HCT116 (cell line): ENCODE measurements around the gene FOXQ1. TPM values are rescaled to one million over a fixed set of nuclear protein-coding genes. Genes with fewer than 3 reads are reported as not detected.

ENCODE experiments used
- ATAC-seq: fragments of 200-7000 bp; cut with Tn5 transposase; 2 replicates; pipeline ENCODE4 v1.9.1; 2020; ENCODE audit warnings: mild to moderate bottlenecking, moderate library complexity
- BruUV-seq: library from RNA; stranded (reverse); fragments of 400-500 nt; replicated peaks from 2 replicates; lab custom pipeline; 2021; lab: Mats Ljungman, UMichigan
- CTCF ChIA-PET: fragments of 300-600 bp; sonication (Branson Sonifier 250); formaldehyde crosslinking; loops from one replicate; lab custom pipeline; 2021; ENCODE audit warnings: antibody characterized with exemption; lab: Charles Lee
- POLR2A ChIA-PET: fragments of 300-600, 350-600 bp; sonication (Branson Sonifier 250); formaldehyde crosslinking; loops from one replicate; lab custom pipeline; 2021; ENCODE audit warnings: antibody characterized with exemption; lab: Charles Lee
- RAD21 ChIA-PET, 2 experiments: fragments of 300-600 bp; sonication (Branson Sonifier 250); formaldehyde crosslinking; loops; one replicate each; lab custom pipeline; 2023; ENCODE audit warnings: low total read pairs in 2 of 2; ENCODE audit not compliant: uncharacterized antibody in 2 of 2, unreplicated experiment in 2 of 2, low non-redundant PET in 1 of 2; lab: Charles Lee
- DNase-seq: peaks from one replicate; pipeline ENCODE4 v3.0.0-alpha.2; 2010; ENCODE audit warnings: low read depth, low spot score
- H2AFZ ChIP-seq: fragments of 200-600 bp; shearing (Covaris generic), sonication (generic); 2 replicates; pipeline ENCODE4 v1.6.1; 2017; ENCODE audit warnings: low read depth, mixed run types, mixed read lengths, antibody characterized with exemption, low read length; ENCODE audit not compliant: poor library complexity, severe bottlenecking
- H3K27ac ChIP-seq: 2 replicates; pipeline ENCODE4 v1.5.1; 2012; ENCODE audit warnings: low read depth, low read length
- H3K27me3 ChIP-seq: fragments of 200-600 bp; sonication (generic); 2 replicates; pipeline ENCODE4 v1.6.1; 2016; ENCODE audit warnings: mixed run types, low read length, mixed read lengths; ENCODE audit not compliant: insufficient read depth
- H3K36me3 ChIP-seq, 2 experiments: fragments of 200-500 bp in 1 of 2; fragments of 200-600 bp in 1 of 2; sonication (Bioruptor generic) in 1 of 2; sonication (generic) in 1 of 2; 2 replicates each; pipeline versions ENCODE4 v1.5.1 to v1.6.1; 2014 to 2016; ENCODE audit warnings: low read length in 2 of 2, inconsistent platforms in 1 of 2, mixed read lengths in 1 of 2, mixed run types in 1 of 2; ENCODE audit not compliant: insufficient read depth in 2 of 2, control insufficient read depth in 1 of 2
- H3K4me1 ChIP-seq, 2 experiments: fragments of 200-600 bp in 1 of 2; sonication (generic) in 1 of 2; 2 replicates each; pipeline versions ENCODE4 v1.5.1 to v1.6.1; 2012 to 2017; ENCODE audit warnings: low read length in 2 of 2, inconsistent platforms in 1 of 2, mild to moderate bottlenecking in 1 of 2, mixed read lengths in 1 of 2, mixed run types in 1 of 2, moderate library complexity in 1 of 2; ENCODE audit not compliant: insufficient read depth in 2 of 2, control insufficient read depth in 1 of 2
- H3K4me2 ChIP-seq: fragments of 200-600 bp; sonication (generic); 2 replicates; pipeline ENCODE4 v1.6.1; 2017; ENCODE audit warnings: mixed run types, low read length, mixed read lengths
- H3K4me3 ChIP-seq, 2 experiments: fragments of 200-600 bp in 1 of 2; sonication (generic) in 1 of 2; replicated peaks in 1 of 2; 2 replicates each; pipeline ENCODE4 v1.5.1; 2011 to 2016; ENCODE audit warnings: low read length in 2 of 2, control low read depth in 1 of 2, low read depth in 1 of 2, mild to moderate bottlenecking in 1 of 2, mixed read lengths in 1 of 2, mixed run types in 1 of 2
- H3K79me2 ChIP-seq: fragments of 200-600 bp; sonication (generic); 2 replicates; pipeline ENCODE4 v1.6.1; 2017; ENCODE audit warnings: mild to moderate bottlenecking, mixed run types, low read length, moderate library complexity, mixed read lengths; ENCODE audit not compliant: insufficient read depth
- H3K9ac ChIP-seq: fragments of 200-600 bp; sonication (generic); 2 replicates; pipeline ENCODE4 v1.6.1; 2016; ENCODE audit warnings: low read length, mixed read lengths
- H3K9me2 ChIP-seq: fragments of 200-600 bp; sonication (generic), shearing (Covaris generic); 2 replicates; pipeline ENCODE4 v1.6.1; 2017; ENCODE audit warnings: mixed run types, mild to moderate bottlenecking, moderate library complexity; ENCODE audit not compliant: insufficient read depth
- H3K9me3 ChIP-seq, 2 experiments: fragments of 200-500 bp in 1 of 2; fragments of 200-600 bp in 1 of 2; sonication (Bioruptor generic) in 1 of 2; sonication (generic) in 1 of 2; 2 replicates each; pipeline ENCODE4 v1.6.1; 2014 to 2017; ENCODE audit warnings: low read length in 2 of 2, mixed read lengths in 2 of 2, inconsistent platforms in 1 of 2, low read depth in 1 of 2, mild to moderate bottlenecking in 1 of 2, mixed run types in 1 of 2, moderate library complexity in 1 of 2; ENCODE audit not compliant: control insufficient read depth in 1 of 2, insufficient read depth in 1 of 2
- H4K20me1 ChIP-seq: fragments of 200-600 bp; sonication (generic), shearing (Covaris generic); 2 replicates; pipeline ENCODE4 v1.6.1; 2017; ENCODE audit warnings: mixed run types, mild to moderate bottlenecking, moderate library complexity; ENCODE audit not compliant: insufficient read depth
- ATF3 ChIP-seq: IDR thresholded peaks from 2 replicates; pipeline ENCODE4 v1.6.1; 2012
- CBX3 ChIP-seq: IDR thresholded peaks from 2 replicates; pipeline ENCODE4 v1.6.1; 2012; ENCODE audit warnings: low read depth
- CEBPB ChIP-seq: IDR thresholded peaks from 2 replicates; pipeline ENCODE4 v1.6.1; 2012; ENCODE audit warnings: low read depth
- CTCF ChIP-seq, 3 experiments: fragments of 200-600 bp in 1 of 3; sonication (generic) in 1 of 3; IDR thresholded peaks in 2 of 3; conservative IDR thresholded peaks in 1 of 3; 2 replicates each; pipeline ENCODE4 v1.5.1; 2012 to 2017; ENCODE audit warnings: low read depth in 2 of 3, low read length in 2 of 3, antibody characterized with exemption in 1 of 3, borderline replicate concordance in 1 of 3, control low read depth in 1 of 3, mild to moderate bottlenecking in 1 of 3, mixed read lengths in 1 of 3, mixed run types in 1 of 3, moderate library complexity in 1 of 3; ENCODE audit not compliant: insufficient read depth in 1 of 3
- EGR1 ChIP-seq: IDR thresholded peaks from 2 replicates; pipeline ENCODE4 v1.6.1; 2012; ENCODE audit warnings: low read depth
- ELF1 ChIP-seq: IDR thresholded peaks from 2 replicates; pipeline ENCODE4 v1.6.1; 2012; ENCODE audit warnings: low read depth, borderline replicate concordance
- EZH2 ChIP-seq: fragments of 200-600 bp; sonication (generic); IDR thresholded peaks from 2 replicates; pipeline ENCODE4 v1.6.1; 2017; ENCODE audit warnings: antibody characterized with exemption, mixed run types
- EZH2phosphoT487 ChIP-seq: fragments of 200-600 bp; IDR thresholded peaks from 2 replicates; pipeline ENCODE4 v1.6.1; 2018; ENCODE audit warnings: antibody characterized with exemption, borderline replicate concordance
- FOSL1 ChIP-seq: IDR thresholded peaks from 2 replicates; pipeline ENCODE4 v1.6.1; 2012; ENCODE audit warnings: low read depth
- JUND ChIP-seq: IDR thresholded peaks from 2 replicates; pipeline ENCODE4 v1.6.1; 2012
- POLR2AphosphoS5 ChIP-seq: IDR thresholded peaks from 2 replicates; pipeline ENCODE4 v1.6.1; 2011; ENCODE audit warnings: mild to moderate bottlenecking, low read depth, low read length, moderate library complexity
- REST ChIP-seq: IDR thresholded peaks from 2 replicates; pipeline ENCODE4 v1.6.1; 2012; ENCODE audit warnings: low read depth
- SP1 ChIP-seq: IDR thresholded peaks from 2 replicates; pipeline ENCODE4 v1.6.1; 2012; ENCODE audit warnings: low read depth
- SRF ChIP-seq: IDR thresholded peaks from 2 replicates; pipeline ENCODE4 v1.6.1; 2012; ENCODE audit warnings: low read depth
- YY1 ChIP-seq: IDR thresholded peaks from 2 replicates; pipeline ENCODE4 v1.6.1; 2011; ENCODE audit warnings: low read length, low read depth, moderate library complexity, mild to moderate bottlenecking; ENCODE audit not compliant: insufficient replicate concordance; ENCODE audit errors: extremely low read depth
- ZFX ChIP-seq: fragments of 450-650 bp; IDR thresholded peaks from 2 replicates; pipeline ENCODE4 v1.6.1; 2017
- intact Hi-C: fragments of 100-400 bp; cut with micrococcal nuclease; formaldehyde crosslinking; loops from 2 replicates; pipeline ENCODE4 v1.10.0; 2022
- total RNA-seq: library from RNA; stranded (reverse); gene quantifications from one replicate; pipeline ENCODE4 v1.2.1, GENCODE V29; 2021; ENCODE audit not compliant: unreplicated experiment
- TF ChIP-seq, protein P1 (sequence below): IDR thresholded peaks from 2 replicates; pipeline ENCODE4 v1.6.1; 2012

FOXQ1 gene
- total RNA-seq, 1 experiment from 2014 or later, result 0.42 TPM

DNA sequence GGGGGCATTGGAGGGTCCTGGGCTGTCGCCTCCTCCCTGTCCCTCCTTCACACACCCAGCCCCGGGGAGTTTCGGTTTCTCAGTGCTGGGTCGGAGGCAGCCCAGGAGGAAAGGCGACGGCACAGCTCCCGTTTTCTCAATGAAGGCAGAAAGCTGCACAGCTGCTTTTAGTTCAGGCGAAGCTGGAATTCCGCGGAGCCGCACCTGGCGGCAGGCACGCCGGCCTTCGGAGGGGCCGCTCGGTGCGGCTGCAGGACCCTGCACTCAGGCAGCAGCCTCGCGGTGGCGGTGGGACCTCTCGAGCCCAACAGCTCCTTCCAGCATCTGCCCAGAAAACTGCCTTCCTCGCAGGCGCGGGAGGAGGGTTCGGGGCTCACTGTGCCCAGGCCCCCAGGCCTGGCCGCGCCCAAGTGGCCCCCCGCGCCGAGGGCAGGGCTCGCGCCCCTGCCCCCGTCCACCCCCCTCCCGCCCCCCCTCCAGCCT is 4.6 kb downstream of the FOXQ1 start:
- Histone ChIP-seq H3K9me2 (no peaks in the 10 kb centered on the region), H3K4me3 (peak overlapping the region in 1 of 2 experiments; percentile 13; a peak in 2 of 4 replicates), H3K27me3 (no peaks in the 10 kb centered on the region; the same call in 1 of the 2 replicates), H3K36me3 (no peaks in the 10 kb centered on the region), H3K27ac (no peak overlapping the region), H3K4me1 (peaks cover 8 to 18% of the 10 kb centered on the region in 2 experiments; a peak in 3 of 4 replicates), H3K79me2 (no peaks in the 10 kb centered on the region), H4K20me1 (no peaks in the 10 kb centered on the region), H3K9ac (no peak overlapping the region), H2AFZ (no peak overlapping the region), H3K9me3 (no peaks in the 10 kb centered on the region), H3K4me2 (peak overlapping the region; percentile 57)
- no TSS peak for BruUV-seq
- DNase-seq (no peak), ATAC-seq (no peak)
- ChIA-PET RAD21 (no interaction called here), CTCF (no interaction called here), POLR2A (no interaction called here)
- intact Hi-C loops, result no loop called here
- TF ChIP-seq JUND, result no peak
- TF ChIP-seq EZH2phosphoT487, result no peak
- no peak for TF ChIP-seq YY1
- TF ChIP-seq EZH2, result no peak
- no peak for TF ChIP-seq POLR2AphosphoS5
- no peak for TF ChIP-seq ATF3
- TF ChIP-seq EGR1, result no peak
- no peak for TF ChIP-seq ZFX
- TF ChIP-seq SP1, result no peak
- TF ChIP-seq FOSL1, result no peak
- no peak for TF ChIP-seq CTCF (IDR thresholded peaks at IDR 0.05 in 2 of 3, conservative IDR thresholded peaks at IDR 0.05 in 1 of 3; ENCODE audit: borderline replicate concordance in 1 of 3, insufficient read depth in 1 of 3, low read depth in 2 of 3, low read length in 2 of 3)
- no peak for TF ChIP-seq REST
- no peak for TF ChIP-seq CBX3
- no peak for TF ChIP-seq CEBPB
- TF ChIP-seq, protein P1, sequence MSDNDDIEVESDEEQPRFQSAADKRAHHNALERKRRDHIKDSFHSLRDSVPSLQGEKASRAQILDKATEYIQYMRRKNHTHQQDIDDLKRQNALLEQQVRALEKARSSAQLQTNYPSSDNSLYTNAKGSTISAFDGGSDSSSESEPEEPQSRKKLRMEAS, result no peak
- TF ChIP-seq ELF1, result no peak
- no peak for TF ChIP-seq SRF
